HG02884 (cell line): ENCODE results near the gene MAD1L1.

Source experiments
- ATAC-seq: cut with Tn5 transposase; IDR thresholded peaks from one replicate; pipeline ENCODE4 v1.9.1; 2021; ENCODE audit warnings: mild to moderate bottlenecking, moderate library complexity; ENCODE audit not compliant: unreplicated experiment

Gene MAD1L1

DNA sequence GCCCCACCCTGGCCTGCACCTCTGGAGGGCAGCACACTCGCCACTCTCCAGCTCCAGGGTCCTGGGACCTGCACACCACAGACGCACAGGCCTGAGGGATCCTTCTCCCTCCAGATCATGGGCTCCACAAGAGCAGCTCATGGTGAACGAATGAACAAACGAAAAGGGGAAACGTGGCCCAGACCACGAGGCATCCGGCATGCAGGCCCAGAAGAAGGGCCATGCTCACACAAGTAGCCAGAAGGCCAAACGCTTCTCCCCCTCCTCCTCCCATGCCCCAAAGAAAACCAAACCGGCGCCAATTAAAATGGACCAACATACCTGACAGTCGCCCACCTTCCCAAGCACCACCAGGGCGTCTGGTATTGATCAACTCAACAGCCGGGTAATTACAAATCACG, 30.4 kb downstream of the MAD1L1 start:
- no peak for ATAC-seq

DNA sequence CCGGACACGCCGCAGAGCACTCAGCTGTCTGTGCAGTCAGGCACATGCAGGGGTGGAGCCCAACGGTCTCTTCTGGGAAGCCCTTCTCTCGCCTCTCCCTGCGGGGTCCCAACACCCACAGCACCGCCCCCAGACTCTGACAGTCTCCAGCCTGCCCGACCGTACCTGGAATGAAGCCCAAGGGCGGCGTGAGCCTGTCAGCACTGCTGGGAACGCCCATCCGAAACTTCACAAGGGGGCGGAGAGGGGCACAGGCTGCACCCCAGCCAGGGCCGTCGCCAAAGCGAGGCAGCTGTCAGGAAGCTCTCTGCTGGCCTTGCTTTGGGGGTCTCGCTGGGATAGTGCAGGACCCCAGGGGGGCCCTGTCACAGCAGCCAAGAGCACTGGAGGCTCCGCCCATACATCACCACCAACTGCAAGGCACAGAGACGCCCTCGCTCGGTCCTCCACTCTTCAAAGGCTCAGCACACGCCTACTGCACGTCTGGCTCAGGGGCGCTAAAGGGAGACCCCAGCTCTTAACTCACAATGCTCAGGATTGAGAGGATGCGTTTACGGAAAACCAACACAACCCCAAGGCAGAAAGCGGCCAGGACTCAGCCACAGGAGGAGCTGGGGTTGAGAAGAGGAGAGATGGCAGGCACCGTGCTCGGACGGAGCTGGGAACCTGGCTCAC, 30.9 kb downstream of the MAD1L1 start:
- ATAC-seq, result no peak

GRCh38 chr7:2201128-2201527, 31.6 kb downstream of the MAD1L1 start:
- no peak for ATAC-seq

GRCh38 chr7:2200584-2200980, 32.2 kb downstream of the MAD1L1 start:
- ATAC-seq, result no peak

- no peak for ATAC-seq
These were observed 32.7 kb downstream of the MAD1L1 start for GRCh38 chr7:2199956-2200583.

GRCh38 chr7:2199528-2199927, 33.2 kb downstream of the MAD1L1 start:
- no peak for ATAC-seq

- ATAC-seq, result no peak
These were observed 34.0 kb downstream of the MAD1L1 start for GRCh38 chr7:2198760-2199159.

DNA sequence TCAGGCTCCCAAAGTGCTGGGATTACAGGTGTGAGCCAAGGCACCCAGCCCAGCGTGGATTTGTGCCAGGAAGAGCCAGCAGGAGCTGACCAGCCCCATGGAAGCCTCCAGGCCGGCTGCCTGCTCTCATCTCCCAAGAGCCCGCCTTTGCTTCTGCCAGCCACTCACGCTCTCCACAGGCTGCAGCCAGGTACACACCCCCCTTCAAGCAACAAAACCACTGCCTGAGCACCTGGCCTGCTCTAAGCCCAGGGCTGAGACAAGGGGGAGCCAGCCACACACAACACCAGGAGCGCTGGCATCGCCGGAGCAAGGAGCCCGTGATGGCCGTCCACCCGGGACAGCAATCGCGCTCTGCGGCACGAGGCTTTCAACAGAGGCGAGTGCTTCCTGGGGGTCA, 34.5 kb downstream of the MAD1L1 start:
- no peak for ATAC-seq

DNA sequence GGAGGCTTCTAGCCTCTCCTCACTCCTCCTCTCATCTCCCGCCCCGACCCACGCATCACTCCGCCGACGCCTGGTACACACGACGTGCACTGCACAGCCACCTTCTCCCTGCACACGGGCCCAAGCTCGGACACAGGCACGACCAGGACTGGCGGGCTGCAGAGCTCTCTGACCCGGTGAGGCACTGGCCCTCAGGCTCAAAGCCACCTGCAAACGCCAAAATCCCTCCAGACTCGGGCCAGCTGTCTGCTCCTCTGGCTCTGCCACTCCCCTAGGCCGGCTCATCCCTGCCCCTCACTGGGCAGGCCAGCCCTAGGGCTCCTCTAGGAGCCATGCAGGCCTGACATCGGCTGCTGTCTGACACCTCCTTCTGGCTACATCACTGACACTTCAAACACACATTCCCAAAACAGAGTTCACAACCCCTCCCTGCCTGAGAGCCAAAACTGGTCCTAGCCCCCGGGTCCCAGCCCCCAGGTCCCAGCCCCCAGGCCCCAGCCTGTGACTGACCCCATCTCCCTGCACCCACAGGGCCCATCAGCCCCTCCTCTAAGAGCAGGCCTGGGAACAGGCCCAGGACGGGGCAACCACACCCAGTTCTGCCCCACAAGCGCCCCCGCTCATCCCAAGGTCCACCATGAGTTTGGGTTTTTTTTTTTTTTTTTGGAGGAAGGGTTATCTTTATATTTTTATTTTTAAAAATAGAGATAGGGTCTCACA, 35.1 kb downstream of the MAD1L1 start:
- no peak for ATAC-seq

GRCh38 chr7:2196381-2197378, 36.1 kb downstream of the MAD1L1 start:
- no peak for ATAC-seq

- ATAC-seq, result no peak
These were observed 37.1 kb downstream of the MAD1L1 start for GRCh38 chr7:2195400-2196246.

DNA sequence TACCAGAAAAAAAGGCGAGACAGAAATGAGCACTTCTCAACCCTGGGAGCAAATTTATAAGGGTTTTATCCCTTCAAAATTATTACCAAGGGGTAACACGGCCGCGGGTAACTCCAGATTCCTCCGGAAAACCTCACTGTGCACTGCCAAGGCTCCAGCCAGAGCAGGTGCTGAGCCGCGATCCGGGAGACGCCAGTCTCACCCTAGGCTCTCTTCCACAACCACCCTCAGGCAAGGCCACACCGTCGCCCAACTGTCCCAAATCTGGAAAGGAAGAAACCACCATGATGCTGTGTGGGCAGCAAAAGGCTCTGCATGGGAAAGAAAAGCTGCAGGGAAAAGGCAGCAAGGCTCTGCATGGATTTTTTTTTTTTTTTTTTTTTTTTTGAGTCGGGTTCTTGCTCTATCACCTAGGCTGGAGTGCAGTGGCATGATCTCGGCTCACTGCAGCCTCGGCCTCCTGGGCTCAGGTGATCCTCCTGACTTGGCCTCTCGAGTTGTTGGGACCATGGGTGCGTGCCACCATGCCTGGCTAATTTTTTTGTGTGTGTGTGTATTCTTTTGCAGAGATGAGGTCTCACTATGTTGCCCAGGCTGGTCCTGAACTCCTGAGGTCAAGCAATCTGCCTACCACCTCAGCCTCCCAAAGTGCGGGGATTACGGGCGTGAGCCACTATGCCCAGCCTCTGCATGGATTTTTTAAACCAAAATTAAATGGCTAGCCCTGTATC, 39.0 kb downstream of the MAD1L1 start:
- no peak for ATAC-seq

- ATAC-seq, result no peak
These were observed 39.8 kb downstream of the MAD1L1 start for GRCh38 chr7:2192831-2193534.

DNA sequence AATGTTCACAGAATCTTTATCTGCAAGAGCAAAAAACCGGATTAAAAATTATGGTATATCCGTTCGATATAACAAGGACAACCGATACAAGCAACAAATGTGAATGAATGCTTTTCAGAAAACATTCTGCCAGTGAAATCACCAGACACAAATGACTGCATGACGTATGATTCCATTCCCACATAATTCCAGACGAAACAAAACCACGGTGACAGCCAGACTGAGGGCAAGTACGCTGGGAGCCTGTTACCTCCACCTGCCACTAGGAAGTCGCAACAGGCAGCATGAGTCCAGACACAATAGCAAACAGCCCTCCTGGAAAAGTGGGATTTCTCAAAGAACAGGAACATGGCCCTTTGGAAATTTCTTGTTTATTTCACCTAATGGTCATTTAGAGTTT, 41.7 kb downstream of the MAD1L1 start:
- ATAC-seq, result no peak

- ATAC-seq, result no peak
These were observed 42.2 kb downstream of the MAD1L1 start for GRCh38 chr7:2190531-2190930.

DNA sequence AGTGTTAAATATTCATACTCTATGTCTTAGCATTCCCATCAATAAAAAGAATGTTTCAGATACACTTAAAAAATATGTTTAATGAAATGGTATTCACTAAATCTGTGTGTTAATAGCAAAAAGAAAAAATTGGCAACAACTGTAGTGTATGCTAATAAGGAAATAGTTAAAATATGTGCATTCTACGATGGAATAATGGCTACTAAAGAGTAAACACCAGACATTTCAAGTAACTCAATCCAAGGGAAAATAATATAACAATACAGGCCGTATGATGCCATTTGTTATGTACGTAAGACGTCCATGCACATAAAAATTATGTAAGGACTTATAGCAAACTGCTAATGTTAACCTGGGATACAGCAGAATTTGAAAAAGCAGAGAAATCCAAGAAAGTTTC, 46.6 kb downstream of the MAD1L1 start:
- no peak for ATAC-seq

DNA sequence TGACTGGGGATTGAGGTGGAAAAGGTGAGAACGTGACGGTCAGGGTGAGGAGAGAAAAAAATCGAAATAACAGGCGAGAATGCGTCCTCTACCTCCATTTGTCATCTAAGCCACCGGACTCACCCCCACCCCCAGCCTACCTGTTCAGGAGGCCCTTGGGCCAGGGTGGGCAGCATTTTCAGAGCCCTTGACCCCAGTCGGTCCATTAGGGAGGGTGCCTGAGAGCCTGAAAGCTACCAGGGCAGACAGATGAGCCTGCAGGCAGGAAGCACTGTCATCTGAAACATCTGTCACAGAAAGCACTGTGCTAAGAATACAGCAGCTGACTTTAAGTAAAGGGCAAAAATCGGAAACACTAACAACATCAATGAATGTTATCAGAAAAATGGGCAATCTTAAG, 47.0 kb downstream of the MAD1L1 start:
- no peak for ATAC-seq

DNA sequence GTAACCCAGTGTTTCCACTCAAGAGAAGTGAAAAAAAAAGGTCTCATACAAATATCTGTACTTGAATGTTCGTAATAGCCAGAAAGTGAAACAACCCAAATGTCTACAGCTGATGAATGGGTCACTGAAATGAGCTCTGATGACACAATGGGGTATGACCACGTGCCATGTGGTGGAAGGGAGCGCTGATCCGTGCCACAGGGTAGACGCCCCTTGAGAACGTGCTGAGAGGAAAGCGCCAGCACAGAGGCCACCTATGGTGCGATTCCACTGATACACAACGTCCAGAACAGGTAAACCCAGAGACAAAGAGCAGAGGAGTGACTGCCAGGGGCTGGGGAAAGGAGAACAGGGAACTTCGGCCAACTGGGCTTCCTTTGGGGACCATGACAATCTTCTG, 50.3 kb downstream of the MAD1L1 start:
- ATAC-seq, result no peak
